SK-N-SH (cell line): Measurements from ENCODE around the gene ABCB9.

Source experiments
- CTCF ChIP-seq: fragments of 200-600 bp; sonication (generic); IDR thresholded peaks from 2 replicates; pipeline ENCODE4 v1.6.1; 2017; ENCODE audit warnings: antibody characterized with exemption, mild to moderate bottlenecking, moderate library complexity
- EZH2phosphoT487 ChIP-seq: fragments of 200-600 bp; sonication (generic); IDR thresholded peaks from 2 replicates; pipeline ENCODE4 v1.6.1; 2017; ENCODE audit warnings: low read depth, mixed run types, mild to moderate bottlenecking, antibody characterized with exemption, moderate library complexity, borderline replicate concordance
- JUND ChIP-seq: IDR thresholded peaks from 2 replicates; pipeline ENCODE4 v1.4.0; 2012
- POLR2AphosphoS5 ChIP-seq: IDR thresholded peaks from 2 replicates; pipeline ENCODE4 v1.6.1; 2012; ENCODE audit warnings: low read depth, low read length
- RAD21 ChIP-seq: IDR thresholded peaks from 2 replicates; pipeline ENCODE4 v1.6.1; 2012; ENCODE audit warnings: mild to moderate bottlenecking, low read length
- SMC3 ChIP-seq: IDR thresholded peaks from 2 replicates; pipeline ENCODE4 v1.6.1; 2012; ENCODE audit warnings: low read depth, low read length, improper control_type of control experiment

GRCh38 chr12:122893208-122894153 lies 72.8 kb downstream of the ABCB9 start:
- TF ChIP-seq CTCF: no peak
- no peak for TF ChIP-seq JUND
- no peak for TF ChIP-seq EZH2phosphoT487
- TF ChIP-seq POLR2AphosphoS5: no peak
- TF ChIP-seq SMC3: no peak
- no peak for TF ChIP-seq RAD21
